Astrocyte (in vitro differentiated cells and primary cell): ENCODE data around the gene CDH23.

Experiments
- CTCF ChIP-seq: IDR thresholded peaks from 2 replicates; pipeline ENCODE4 v1.5.1; 2011; ENCODE audit warnings: low read depth, mild to moderate bottlenecking, inconsistent platforms, low read length, moderate library complexity; ENCODE audit not compliant: insufficient read depth
- EZH2 ChIP-seq: IDR thresholded peaks from 2 replicates; pipeline ENCODE4 v1.6.1; 2012; ENCODE audit warnings: mild to moderate bottlenecking, low read length, inconsistent platforms; ENCODE audit not compliant: insufficient read depth

- TF ChIP-seq CTCF (no peak), EZH2 (no peak)
Observed at GRCh38 chr10:71547312-71547711, 150.6 kb downstream of the CDH23 start.
